ENCODE data around the gene KAZN.

The KAZN gene

GRCh38 chr1:14925336-14926136, 327.1 kb downstream of the KAZN start:
- no peaks in the 10 kb centered on the region for H3K36me3 ChIP-seq (ENCODE audit: insufficient read depth, low read depth, low read length)
- peak overlapping the region; percentile 67 for H3K4me3 ChIP-seq (ENCODE audit: low read length)
- no peak overlapping the region for H3K27ac ChIP-seq (ENCODE audit: low read length)
- peak overlapping the region; percentile 32; the same call in 1 of the 2 replicates for H3K9ac ChIP-seq (ENCODE audit: low read depth, low read length)
- H3K9me3 ChIP-seq (ENCODE audit: insufficient read depth, low read depth, low read length): no peaks in the 10 kb centered on the region
- peaks cover 45% of the 10 kb centered on the region for H3K27me3 ChIP-seq (ENCODE audit: insufficient read depth, low read length)
- peaks cover 7% of the 10 kb centered on the region for H3K4me1 ChIP-seq (ENCODE audit: insufficient read depth, low read length)

- Histone ChIP-seq H3K27me3 (ENCODE audit: insufficient read depth, low read length) (peaks cover 45% of the 10 kb centered on the region), H3K27ac (ENCODE audit: low read length) (no peak overlapping the region), H3K4me3 (ENCODE audit: low read length) (no peak overlapping the region), H3K9me3 (ENCODE audit: insufficient read depth, low read depth, low read length) (no peaks in the 10 kb centered on the region), H3K9ac (ENCODE audit: low read depth, low read length) (no peak overlapping the region), H3K36me3 (ENCODE audit: insufficient read depth, low read depth, low read length) (no peaks in the 10 kb centered on the region), H3K4me1 (ENCODE audit: insufficient read depth, low read length) (peaks cover 7% of the 10 kb centered on the region)
Measured at GRCh38 chr1:14926229-14926628, 327.7 kb downstream of the KAZN start.

GRCh38 chr1:14926818-14927575, 328.5 kb downstream of the KAZN start:
- Histone ChIP-seq H3K4me3 (ENCODE audit: low read length) (no peak overlapping the region), H3K36me3 (ENCODE audit: insufficient read depth, low read depth, low read length) (no peaks in the 10 kb centered on the region), H3K9me3 (ENCODE audit: insufficient read depth, low read depth, low read length) (no peaks in the 10 kb centered on the region), H3K9ac (ENCODE audit: low read depth, low read length) (no peak overlapping the region), H3K4me1 (ENCODE audit: insufficient read depth, low read length) (peaks cover 7% of the 10 kb centered on the region), H3K27me3 (ENCODE audit: insufficient read depth, low read length) (peaks cover 45% of the 10 kb centered on the region), H3K27ac (ENCODE audit: low read length) (no peak overlapping the region)

GRCh38 chr1:14928412-14928811, 329.9 kb downstream of the KAZN start:
- peaks cover 7% of the 10 kb centered on the region for H3K4me1 ChIP-seq (ENCODE audit: insufficient read depth, low read length)
- no peak overlapping the region for H3K4me3 ChIP-seq (ENCODE audit: low read length)
- H3K9ac ChIP-seq (ENCODE audit: low read depth, low read length): no peak overlapping the region
- no peaks in the 10 kb centered on the region for H3K9me3 ChIP-seq (ENCODE audit: insufficient read depth, low read depth, low read length)
- peaks cover 38% of the 10 kb centered on the region for H3K27me3 ChIP-seq (ENCODE audit: insufficient read depth, low read length)
- no peaks in the 10 kb centered on the region for H3K36me3 ChIP-seq (ENCODE audit: insufficient read depth, low read depth, low read length)
- no peak overlapping the region for H3K27ac ChIP-seq (ENCODE audit: low read length)

DNA sequence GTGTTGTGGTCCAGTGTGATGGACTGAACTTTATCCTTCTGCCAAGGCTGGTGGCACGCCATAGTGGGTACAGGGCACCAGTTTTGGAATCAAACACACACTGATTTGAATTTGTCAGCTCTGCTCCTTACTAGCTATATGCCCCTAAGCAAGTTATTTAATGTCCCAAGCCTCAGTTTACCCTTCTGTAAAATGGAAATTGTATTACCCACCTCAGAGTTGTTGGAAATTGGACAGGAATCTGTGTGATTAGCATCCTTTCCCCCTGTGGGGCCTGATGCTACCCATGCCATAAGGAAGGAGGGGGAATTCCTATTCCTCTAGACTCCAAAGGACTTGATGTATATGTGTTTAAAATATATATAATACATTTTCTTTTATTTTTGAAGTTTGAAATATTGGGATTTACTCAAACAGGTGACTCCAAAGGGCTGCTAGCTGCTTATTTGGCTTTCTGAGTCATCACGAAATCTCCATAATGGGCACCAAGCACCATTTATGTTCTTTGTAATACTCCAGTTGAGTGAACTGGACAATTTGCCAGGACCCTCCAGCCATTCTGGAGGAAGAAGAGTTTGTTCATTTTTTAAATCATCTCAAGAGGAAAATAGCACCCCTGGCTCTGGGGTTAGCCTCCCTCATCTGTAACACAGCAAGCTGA, 330.5 kb downstream of the KAZN start:
- Histone ChIP-seq H3K4me1 (ENCODE audit: insufficient read depth, low read length) (peaks cover 7% of the 10 kb centered on the region), H3K27ac (ENCODE audit: low read length) (no peak overlapping the region), H3K36me3 (ENCODE audit: insufficient read depth, low read depth, low read length) (no peaks in the 10 kb centered on the region), H3K27me3 (ENCODE audit: insufficient read depth, low read length) (peaks cover 34% of the 10 kb centered on the region), H3K9ac (ENCODE audit: low read depth, low read length) (no peak overlapping the region), H3K4me3 (ENCODE audit: low read length) (no peak overlapping the region), H3K9me3 (ENCODE audit: insufficient read depth, low read depth, low read length) (no peaks in the 10 kb centered on the region)

DNA sequence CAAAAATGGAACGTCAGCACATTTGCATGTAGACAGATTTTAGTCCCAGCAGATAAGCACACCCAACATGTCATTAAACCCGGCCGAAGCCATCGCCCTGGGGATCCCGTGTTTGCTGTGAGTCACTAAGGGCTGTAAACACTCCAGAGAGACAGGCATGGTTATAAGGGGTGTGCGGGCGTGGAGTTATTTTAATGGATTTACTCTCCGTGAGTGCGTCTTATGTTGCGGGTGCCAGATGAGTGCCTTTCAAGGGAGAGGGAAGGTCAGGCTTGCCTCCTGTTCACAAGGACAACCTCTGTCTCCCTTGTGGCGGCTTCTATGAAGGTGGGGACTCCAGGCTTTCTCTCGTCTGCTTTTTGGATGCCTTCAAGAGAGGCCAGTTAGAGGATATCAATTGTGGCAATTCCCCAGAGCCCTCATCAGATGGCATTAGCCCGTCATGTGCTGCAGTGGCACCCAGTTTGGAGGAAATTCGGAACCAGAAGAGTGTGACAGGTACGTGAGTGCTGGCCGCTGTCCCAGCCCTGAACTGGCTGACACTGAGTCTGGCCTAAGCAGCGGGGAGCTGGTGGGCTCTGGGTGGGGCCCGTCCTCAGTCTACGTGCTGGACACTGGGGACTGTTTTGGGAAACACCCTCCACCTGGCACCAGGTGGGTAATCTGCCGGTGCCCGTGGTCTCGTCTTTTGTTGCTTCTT, 331.2 kb downstream of the KAZN start:
- peaks cover 33% of the 10 kb centered on the region for H3K27me3 ChIP-seq (ENCODE audit: insufficient read depth, low read length)
- H3K27ac ChIP-seq (ENCODE audit: low read length): no peak overlapping the region
- H3K4me1 ChIP-seq (ENCODE audit: insufficient read depth, low read length): peaks cover 7% of the 10 kb centered on the region
- H3K4me3 ChIP-seq (ENCODE audit: low read length): no peak overlapping the region
- H3K9ac ChIP-seq (ENCODE audit: low read depth, low read length): no peak overlapping the region
- H3K36me3 ChIP-seq (ENCODE audit: insufficient read depth, low read depth, low read length): no peaks in the 10 kb centered on the region
- no peaks in the 10 kb centered on the region for H3K9me3 ChIP-seq (ENCODE audit: insufficient read depth, low read depth, low read length)

DNA sequence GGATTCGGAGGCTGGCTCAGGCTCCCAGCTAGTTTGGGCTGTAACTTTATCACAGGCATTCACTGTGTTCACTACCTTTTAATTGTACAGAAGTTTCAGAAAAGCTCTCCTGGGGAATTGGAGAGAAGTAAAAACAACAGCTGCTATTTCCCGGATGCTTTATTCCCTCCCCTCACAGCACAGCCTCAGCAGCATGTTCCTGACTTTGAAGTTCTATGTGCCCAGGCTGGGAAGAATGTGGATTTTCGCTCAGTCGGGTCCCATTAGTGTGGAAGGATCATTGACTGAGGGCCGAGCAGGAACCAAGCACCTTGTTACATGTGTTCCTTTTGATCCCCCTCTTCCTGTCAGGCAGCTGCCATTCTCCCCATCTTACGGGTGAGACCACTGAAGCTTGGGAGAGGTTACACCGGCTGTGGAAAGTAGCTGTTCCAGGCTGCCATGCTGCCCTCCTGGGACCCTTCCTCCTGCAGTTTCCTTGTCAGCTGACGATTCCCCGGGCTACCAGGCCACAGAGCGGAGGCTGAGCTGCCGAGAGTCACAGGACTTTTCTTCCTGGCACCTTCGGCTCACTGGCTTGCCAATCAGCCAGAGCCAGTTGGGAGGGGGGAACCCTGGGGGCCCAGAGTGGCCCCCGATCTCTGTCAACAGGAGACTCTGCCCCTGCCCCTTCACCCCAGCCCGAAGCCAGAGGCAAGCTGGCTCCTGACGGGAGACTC, 331.9 kb downstream of the KAZN start:
- no peak overlapping the region for H3K9ac ChIP-seq (ENCODE audit: low read depth, low read length)
- no peak overlapping the region for H3K4me3 ChIP-seq (ENCODE audit: low read length)

GRCh38 chr1:14932034-14932638, 333.7 kb downstream of the KAZN start:
- Histone ChIP-seq H3K9ac (ENCODE audit: low read depth, low read length) (no peak overlapping the region), H3K27me3 (ENCODE audit: insufficient read depth, low read length) (peaks cover 8% of the 10 kb centered on the region), H3K4me3 (ENCODE audit: low read length) (no peak overlapping the region), H3K9me3 (ENCODE audit: insufficient read depth, low read depth, low read length) (no peaks in the 10 kb centered on the region), H3K27ac (ENCODE audit: low read length) (no peak overlapping the region), H3K4me1 (ENCODE audit: insufficient read depth, low read length) (peaks cover 2% of the 10 kb centered on the region; the same call in 1 of the 2 replicates), H3K36me3 (ENCODE audit: insufficient read depth, low read depth, low read length) (no peaks in the 10 kb centered on the region)

More for the DNA sequence above, 331.9 kb downstream of the KAZN start:
- Histone ChIP-seq H3K4me1 (ENCODE audit: insufficient read depth, low read length) (peaks cover 5% of the 10 kb centered on the region), H3K27ac (ENCODE audit: low read length) (no peak overlapping the region), H3K36me3 (ENCODE audit: insufficient read depth, low read depth, low read length) (no peaks in the 10 kb centered on the region), H3K9me3 (ENCODE audit: insufficient read depth, low read depth, low read length) (no peaks in the 10 kb centered on the region), H3K27me3 (ENCODE audit: insufficient read depth, low read length) (peaks cover 26% of the 10 kb centered on the region)

GRCh38 chr1:14934867-14935266, 336.4 kb downstream of the KAZN start:
- Histone ChIP-seq H3K27ac (ENCODE audit: low read length) (no peak overlapping the region), H3K9me3 (ENCODE audit: insufficient read depth, low read depth, low read length) (no peaks in the 10 kb centered on the region), H3K4me1 (ENCODE audit: insufficient read depth, low read length) (peaks cover 5% of the 10 kb centered on the region; the same call in 1 of the 2 replicates), H3K4me3 (ENCODE audit: low read length) (no peak overlapping the region), H3K36me3 (ENCODE audit: insufficient read depth, low read depth, low read length) (no peaks in the 10 kb centered on the region), H3K27me3 (ENCODE audit: insufficient read depth, low read length) (no peaks in the 10 kb centered on the region), H3K9ac (ENCODE audit: low read depth, low read length) (no peak overlapping the region)

GRCh38 chr1:14936815-14937214, 338.3 kb downstream of the KAZN start:
- Histone ChIP-seq H3K36me3 (ENCODE audit: insufficient read depth, low read depth, low read length) (no peaks in the 10 kb centered on the region), H3K27ac (ENCODE audit: low read length) (no peak overlapping the region), H3K4me3 (ENCODE audit: low read length) (no peak overlapping the region), H3K27me3 (ENCODE audit: insufficient read depth, low read length) (no peaks in the 10 kb centered on the region), H3K9ac (ENCODE audit: low read depth, low read length) (no peak overlapping the region), H3K4me1 (ENCODE audit: insufficient read depth, low read length) (peaks cover 8% of the 10 kb centered on the region; the same call in 1 of the 2 replicates), H3K9me3 (ENCODE audit: insufficient read depth, low read depth, low read length) (no peaks in the 10 kb centered on the region)
